Activated CD4-positive, alpha-beta T cell treated with anti-CD3 and anti-CD28 coated beads, Interleukin-2, Interleukin-4, amounts not matched to agents 100 ng/mL and 50 ng/mL, durations not matched to agents 16 hours and 8 hours (primary cell): Measurements from ENCODE around the gene TOX3.

Source experiments
- DNase-seq: peaks from one replicate; pipeline ENCODE4 v3.0.0-alpha.2; 2020; ENCODE audit warnings: low spot score

TOX3 gene

GRCh38 chr16:52451971-52452421 lies 94.9 kb downstream of the TOX3 start:
- no peak for DNase-seq

GRCh38 chr16:52450916-52451315 lies 96.0 kb downstream of the TOX3 start:
- DNase-seq = no peak

GRCh38 chr16:52450241-52450640 lies 96.7 kb downstream of the TOX3 start:
- no peak for DNase-seq

- no peak for DNase-seq
Observed at GRCh38 chr16:52446080-52446479, 100.9 kb downstream of the TOX3 start.

- DNase-seq = no peak
Observed at GRCh38 chr16:52441886-52442285, 105.1 kb downstream of the TOX3 start.

GRCh38 chr16:52440248-52440647 lies 106.7 kb downstream of the TOX3 start:
- DNase-seq = no peak

GRCh38 chr16:52439750-52440149 lies 107.2 kb downstream of the TOX3 start:
- DNase-seq = no peak

GRCh38 chr16:52439171-52439701 lies 107.7 kb downstream of the TOX3 start:
- no peak for DNase-seq

- DNase-seq = no peak
Observed at GRCh38 chr16:52437277-52437670, 109.7 kb downstream of the TOX3 start.

GRCh38 chr16:52436339-52437276 lies 110.3 kb downstream of the TOX3 start:
- no peak for DNase-seq

- no peak for DNase-seq
Observed at GRCh38 chr16:52434224-52434623, 112.7 kb downstream of the TOX3 start.

GRCh38 chr16:52433643-52434042 lies 113.3 kb downstream of the TOX3 start:
- no peak for DNase-seq

GRCh38 chr16:52424591-52424990 lies 122.4 kb downstream of the TOX3 start:
- DNase-seq = no peak

- no peak for DNase-seq
Observed at GRCh38 chr16:52422307-52422706, 124.6 kb downstream of the TOX3 start.

- DNase-seq = no peak
Observed at GRCh38 chr16:52418201-52418600, 128.7 kb downstream of the TOX3 start.

GRCh38 chr16:52416888-52417287 lies 130.1 kb downstream of the TOX3 start:
- no peak for DNase-seq

- no peak for DNase-seq
Observed at GRCh38 chr16:52411011-52411410, 135.9 kb downstream of the TOX3 start.

- no peak for DNase-seq
Observed at GRCh38 chr16:52408191-52408845, 138.6 kb downstream of the TOX3 start.

- no peak for DNase-seq
Observed at GRCh38 chr16:52407778-52408177, 139.2 kb downstream of the TOX3 start.

- DNase-seq = no peak
Observed at GRCh38 chr16:52405441-52405840, 141.5 kb downstream of the TOX3 start.

- DNase-seq = no peak
Observed at GRCh38 chr16:52404546-52404945, 142.4 kb downstream of the TOX3 start.

GRCh38 chr16:52399116-52399515 lies 147.8 kb downstream of the TOX3 start:
- DNase-seq = no peak

- DNase-seq = no peak
Observed at GRCh38 chr16:52398491-52398960, 148.4 kb downstream of the TOX3 start.
